Caco-2 (cell line): ENCODE results near the gene ERAS. TPM values are rescaled to one million over a fixed set of nuclear protein-coding genes. Genes with fewer than 3 reads are reported as not detected.
"Not testable (repeated sequence)": the region's sequence is repeated elsewhere in the genome, so short reads cannot be mapped to it uniquely, and the experiment has no call there.

Experiments used
- BruUV-seq: library from RNA; stranded (reverse); fragments of 400-500 nt; replicated peaks from 2 replicates; lab custom pipeline; 2021; lab: Mats Ljungman, UMichigan
- CTCF ChIA-PET: fragments of 300-600 bp; sonication (Branson Sonifier 250); formaldehyde crosslinking; loops from one replicate; lab custom pipeline; 2022; ENCODE audit warnings: antibody characterized with exemption; lab: Charles Lee
- POLR2A ChIA-PET: fragments of 300-600 bp; sonication (Branson Sonifier 250); formaldehyde crosslinking; loops from one replicate; lab custom pipeline; 2022; ENCODE audit warnings: antibody characterized with exemption; lab: Charles Lee
- DNase-seq, 2 experiments: peaks; one replicate each; pipeline versions ENCODE4 v3.0.0 to v3.0.0-alpha.2; 2020 to 2022
- H3K27me3 ChIP-seq: replicated peaks from 2 replicates; pipeline ENCODE4 v1.6.0; 2011; ENCODE audit warnings: low read length; ENCODE audit not compliant: control insufficient read depth, insufficient read depth
- H3K36me3 ChIP-seq: 2 replicates; pipeline ENCODE4 v1.5.1; 2011; ENCODE audit warnings: low read length; ENCODE audit not compliant: control insufficient read depth, insufficient read depth
- H3K4me1 ChIP-seq: fragments of 250-450 bp; sonication (Bioruptor Pico); 2 replicates; pipeline ENCODE4 v1.5.1; 2020; ENCODE audit warnings: mild to moderate bottlenecking
- H3K4me3 ChIP-seq: 2 replicates; pipeline ENCODE4 v1.5.1; 2011; ENCODE audit warnings: low read depth, mild to moderate bottlenecking, control low read depth, low read length
- H3K9me3 ChIP-seq: fragments of 250-450 bp; sonication (Bioruptor Pico); 2 replicates; pipeline ENCODE4 v1.5.1; 2020; ENCODE audit warnings: mild to moderate bottlenecking, moderate library complexity
- H3K27ac Mint-ChIP-seq: one replicate; pipeline ENCODE4 v1.8.0; 2022; ENCODE audit warnings: mixed read lengths; ENCODE audit not compliant: unreplicated experiment
- H3K27me3 Mint-ChIP-seq: one replicate; pipeline ENCODE4 v1.8.0; 2022; ENCODE audit warnings: mixed read lengths; ENCODE audit not compliant: insufficient read depth, unreplicated experiment
- H3K36me3 Mint-ChIP-seq: one replicate; pipeline ENCODE4 v1.8.0; 2022; ENCODE audit warnings: mild to moderate bottlenecking, mixed read lengths; ENCODE audit not compliant: insufficient read depth, unreplicated experiment
- H3K4me1 Mint-ChIP-seq: one replicate; pipeline ENCODE4 v1.8.0; 2022; ENCODE audit warnings: low read depth, mixed read lengths; ENCODE audit not compliant: unreplicated experiment
- H3K4me3 Mint-ChIP-seq: one replicate; pipeline ENCODE4 v1.8.0; 2022; ENCODE audit warnings: mild to moderate bottlenecking, moderate library complexity, mixed read lengths; ENCODE audit not compliant: unreplicated experiment
- H3K9me3 Mint-ChIP-seq: one replicate; pipeline ENCODE4 v1.8.0; 2022; ENCODE audit warnings: mixed read lengths; ENCODE audit not compliant: unreplicated experiment
- intact Hi-C: fragments of 100-400 bp; cut with micrococcal nuclease; formaldehyde crosslinking; loops from one replicate; pipeline ENCODE4 v1.10.0; 2022; ENCODE audit not compliant: unreplicated experiment
- total RNA-seq: library from RNA; stranded (reverse); gene quantifications from 2 replicates; pipeline ENCODE4 v1.2.3, GENCODE V29; 2022
- TF ChIP-seq, protein P1 (sequence below), 2 experiments: fragments of 200-600 bp in 1 of 2; IDR thresholded peaks; 1 replicate in 1 of 2; 2 replicates in 1 of 2; pipeline versions ENCODE4 v1.5.1 to v1.8.0; 2011 to 2022; ENCODE audit warnings: antibody characterized with exemption in 1 of 2, control low read depth in 1 of 2, inconsistent platforms in 1 of 2, low read depth in 1 of 2, low read length in 1 of 2, mild to moderate bottlenecking in 1 of 2, moderate library complexity in 1 of 2; ENCODE audit not compliant: insufficient read depth in 1 of 2, severe bottlenecking in 1 of 2, unreplicated experiment in 1 of 2

ERAS gene
- total RNA-seq, 1 experiment from 2014 or later = not detected

DNA sequence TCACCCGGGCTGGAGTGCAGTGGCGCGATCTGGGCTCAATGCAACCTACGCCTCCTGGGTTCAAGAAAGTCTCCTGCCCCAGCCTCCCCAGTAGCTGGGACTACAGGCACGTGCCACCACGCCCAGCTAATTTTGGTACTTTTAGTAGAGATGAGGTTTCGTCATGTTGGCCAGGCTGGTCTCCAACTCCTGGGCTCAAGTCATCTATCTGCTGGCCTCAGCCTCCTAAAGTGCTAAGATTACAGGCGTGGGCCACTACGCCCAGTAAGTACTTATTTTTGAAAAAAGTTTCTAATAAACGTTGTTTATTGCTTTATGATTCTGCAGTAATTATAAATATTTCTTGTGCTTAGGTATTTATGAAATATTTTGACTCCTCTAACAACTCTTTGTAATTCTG is 13.4 kb downstream of the ERAS start:
- BruUV-seq = no TSS peak
- Histone ChIP-seq H3K9me3 (no peaks in the 10 kb centered on the region), H3K4me1 (no peaks in the 10 kb centered on the region), H3K27me3 (no peaks in the 10 kb centered on the region), H3K4me3 (no peak overlapping the region), H3K36me3 (no peaks in the 10 kb centered on the region)
- H3K4me1 Mint-ChIP-seq = peaks cover 2% of the 10 kb centered on the region
- intact Hi-C loops = no loop called here
- TF ChIP-seq, protein P1, sequence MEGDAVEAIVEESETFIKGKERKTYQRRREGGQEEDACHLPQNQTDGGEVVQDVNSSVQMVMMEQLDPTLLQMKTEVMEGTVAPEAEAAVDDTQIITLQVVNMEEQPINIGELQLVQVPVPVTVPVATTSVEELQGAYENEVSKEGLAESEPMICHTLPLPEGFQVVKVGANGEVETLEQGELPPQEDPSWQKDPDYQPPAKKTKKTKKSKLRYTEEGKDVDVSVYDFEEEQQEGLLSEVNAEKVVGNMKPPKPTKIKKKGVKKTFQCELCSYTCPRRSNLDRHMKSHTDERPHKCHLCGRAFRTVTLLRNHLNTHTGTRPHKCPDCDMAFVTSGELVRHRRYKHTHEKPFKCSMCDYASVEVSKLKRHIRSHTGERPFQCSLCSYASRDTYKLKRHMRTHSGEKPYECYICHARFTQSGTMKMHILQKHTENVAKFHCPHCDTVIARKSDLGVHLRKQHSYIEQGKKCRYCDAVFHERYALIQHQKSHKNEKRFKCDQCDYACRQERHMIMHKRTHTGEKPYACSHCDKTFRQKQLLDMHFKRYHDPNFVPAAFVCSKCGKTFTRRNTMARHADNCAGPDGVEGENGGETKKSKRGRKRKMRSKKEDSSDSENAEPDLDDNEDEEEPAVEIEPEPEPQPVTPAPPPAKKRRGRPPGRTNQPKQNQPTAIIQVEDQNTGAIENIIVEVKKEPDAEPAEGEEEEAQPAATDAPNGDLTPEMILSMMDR (IDR thresholded peaks at IDR 0.05; ENCODE audit: insufficient read depth in 1 of 2, low read depth in 1 of 2, low read length in 1 of 2, severe bottlenecking in 1 of 2, unreplicated experiment in 1 of 2) = no peak
- ChIA-PET CTCF (no interaction called here), POLR2A (no interaction called here)
- no peak for DNase-seq
- H3K9me3 Mint-ChIP-seq = no peaks in the 10 kb centered on the region
- no peak overlapping the region for H3K27ac Mint-ChIP-seq
- peaks cover 15% of the 10 kb centered on the region for H3K36me3 Mint-ChIP-seq
- H3K4me3 Mint-ChIP-seq = no peak overlapping the region
- H3K27me3 Mint-ChIP-seq = no peaks in the 10 kb centered on the region

DNA sequence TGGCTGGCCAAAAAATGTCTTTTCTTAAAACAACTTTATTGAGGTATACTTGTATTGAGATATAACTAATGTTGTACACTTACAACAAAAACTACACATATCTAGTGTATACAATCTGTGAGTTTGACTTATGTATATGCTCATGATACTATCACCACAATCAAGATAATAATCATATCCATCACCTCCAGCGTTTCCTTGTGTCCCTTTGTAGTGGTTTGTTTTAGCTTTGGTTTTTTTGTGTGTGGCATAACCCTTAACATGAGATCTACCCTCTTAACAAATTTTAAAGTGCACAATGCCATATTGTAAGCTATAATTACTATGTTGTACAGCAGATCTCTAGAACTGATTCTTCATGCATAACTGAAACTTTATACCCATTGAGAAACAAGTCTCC is 22.5 kb downstream of the ERAS start:
- POLR2A ChIA-PET = no interaction called here
- no TSS peak for BruUV-seq
- no peaks in the 10 kb centered on the region for H3K9me3 ChIP-seq
- no peaks in the 10 kb centered on the region for H3K9me3 Mint-ChIP-seq
- intact Hi-C loops = no loop called here
- no peak overlapping the region for H3K4me3 ChIP-seq
- no peaks in the 10 kb centered on the region for H3K36me3 Mint-ChIP-seq
- no peak for DNase-seq
- CTCF ChIA-PET = no interaction called here
- TF ChIP-seq, protein P1 (IDR thresholded peaks at IDR 0.05; ENCODE audit: insufficient read depth in 1 of 2, low read depth in 1 of 2, low read length in 1 of 2, severe bottlenecking in 1 of 2, unreplicated experiment in 1 of 2) = no peak
- peaks cover 7% of the 10 kb centered on the region for H3K4me1 Mint-ChIP-seq
- no peak overlapping the region for H3K27ac Mint-ChIP-seq
- H3K4me3 Mint-ChIP-seq = no peak overlapping the region
- no peaks in the 10 kb centered on the region for H3K27me3 Mint-ChIP-seq
- H3K36me3 ChIP-seq = no peaks in the 10 kb centered on the region
- no peaks in the 10 kb centered on the region for H3K27me3 ChIP-seq
- H3K4me1 ChIP-seq = no peaks in the 10 kb centered on the region; the same call in 1 of the 2 replicates

DNA sequence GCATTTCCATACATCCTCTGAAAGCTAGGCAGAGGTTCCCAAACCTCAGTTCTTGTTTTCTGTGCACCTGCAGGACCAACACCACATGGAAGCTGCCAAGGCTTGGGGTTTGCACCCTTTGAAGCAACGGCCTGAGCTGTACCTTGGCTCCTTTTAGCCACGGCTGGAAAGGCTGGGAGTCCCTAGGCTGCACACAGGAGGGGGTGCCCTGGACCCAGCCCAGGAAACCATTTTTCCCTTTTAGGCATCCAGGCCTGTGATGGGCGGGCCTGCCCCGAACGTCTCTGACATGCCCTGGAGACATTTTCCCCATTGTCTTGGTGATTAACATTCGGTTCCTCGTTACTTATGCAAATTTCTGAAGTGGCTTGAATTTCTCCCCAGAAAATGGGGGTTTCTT is 26.5 kb downstream of the ERAS start:
- DNase-seq = no peak

DNA sequence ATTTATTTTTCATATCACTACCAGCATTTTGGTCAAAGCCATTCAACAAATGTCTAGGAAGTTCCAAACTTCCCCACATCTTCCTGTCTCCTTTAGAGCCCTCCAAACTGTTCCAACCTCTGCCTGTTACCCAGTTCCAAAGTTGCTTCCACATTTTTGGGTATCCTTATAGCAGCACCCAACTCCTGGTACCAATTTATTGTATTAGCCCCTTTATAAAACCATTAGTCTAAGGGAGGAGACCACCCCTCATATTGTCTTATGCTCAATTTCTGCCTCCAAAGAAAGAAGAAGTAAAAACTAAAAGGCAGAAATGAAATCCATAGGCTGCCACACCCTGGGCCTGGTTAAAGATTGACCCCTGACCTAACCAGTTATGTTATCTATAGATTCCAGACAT is 27.2 kb downstream of the ERAS start:
- peaks cover 21% of the 10 kb centered on the region for H3K4me1 Mint-ChIP-seq
- H3K9me3 ChIP-seq, H3K36me3 Mint-ChIP-seq, CTCF ChIA-PET, H3K4me3 ChIP-seq, BruUV-seq, H3K27me3 ChIP-seq, DNase-seq, H3K36me3 ChIP-seq, H3K27me3 Mint-ChIP-seq, intact Hi-C loops, H3K9me3 Mint-ChIP-seq, POLR2A ChIA-PET, H3K4me3 Mint-ChIP-seq, H3K4me1 ChIP-seq: not testable (repeated sequence)
- peak overlapping the region; percentile 17 for H3K27ac Mint-ChIP-seq

More for the DNA sequence above, 26.5 kb downstream of the ERAS start:
- CTCF ChIA-PET = no interaction called here
- POLR2A ChIA-PET = no interaction called here
- Mint-ChIP-seq H3K4me1 (peaks cover 21% of the 10 kb centered on the region), H3K9me3 (no peaks in the 10 kb centered on the region), H3K27me3 (no peaks in the 10 kb centered on the region), H3K36me3 (no peaks in the 10 kb centered on the region), H3K4me3 (no peak overlapping the region), H3K27ac (no peak overlapping the region)
- no peak overlapping the region for H3K4me3 ChIP-seq
- no peaks in the 10 kb centered on the region for H3K36me3 ChIP-seq
- no TSS peak for BruUV-seq
- H3K4me1 ChIP-seq = no peaks in the 10 kb centered on the region; the same call in 1 of the 2 replicates
- no peaks in the 10 kb centered on the region for H3K27me3 ChIP-seq
- H3K9me3 ChIP-seq = no peaks in the 10 kb centered on the region
- TF ChIP-seq, protein P1 (IDR thresholded peaks at IDR 0.05; ENCODE audit: insufficient read depth in 1 of 2, low read depth in 1 of 2, low read length in 1 of 2, severe bottlenecking in 1 of 2, unreplicated experiment in 1 of 2) = no peak
- intact Hi-C loops = no loop called here

DNA sequence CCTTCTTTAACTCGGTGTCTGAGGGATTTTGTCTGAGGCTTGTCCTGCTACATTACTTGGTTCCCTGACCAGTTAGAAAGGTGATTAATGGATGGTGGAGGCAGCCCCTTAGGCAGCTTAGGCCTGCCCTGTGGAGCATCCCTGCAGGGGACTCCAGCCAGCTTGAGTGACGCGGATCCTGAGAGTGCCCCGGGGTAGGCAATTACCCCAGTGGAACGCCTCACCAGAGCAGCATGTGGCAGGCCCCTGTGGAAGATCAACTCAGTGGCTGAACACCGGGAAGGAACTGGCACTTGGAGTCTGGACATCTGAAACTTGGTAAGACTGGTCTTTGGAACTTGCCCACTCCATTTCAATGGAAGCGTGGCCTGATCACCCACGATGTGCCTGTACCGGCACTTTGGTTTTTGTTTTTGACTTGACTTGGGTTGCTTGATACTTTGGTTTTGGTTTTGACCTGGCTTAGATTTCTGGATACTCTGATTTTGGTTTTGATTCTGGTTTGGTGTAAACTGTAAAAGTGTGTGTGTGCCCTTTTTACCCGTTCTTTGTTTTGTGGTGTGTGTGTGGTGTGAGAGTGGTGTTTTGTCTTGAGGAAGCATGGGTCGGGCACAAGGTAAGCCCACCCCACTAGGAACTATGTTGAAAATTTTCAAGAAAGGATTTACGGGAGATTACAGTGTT is 27.9 kb downstream of the ERAS start:
- POLR2A ChIA-PET, H3K9me3 Mint-ChIP-seq, H3K36me3 Mint-ChIP-seq, H3K9me3 ChIP-seq, DNase-seq, H3K27me3 ChIP-seq, H3K4me1 ChIP-seq, H3K4me3 ChIP-seq, BruUV-seq, H3K36me3 ChIP-seq, H3K27me3 Mint-ChIP-seq: not testable (repeated sequence)
- peaks cover 21% of the 10 kb centered on the region for H3K4me1 Mint-ChIP-seq
- intact Hi-C loops = loop anchor here (2.0 kb wide), 1 partner anchor 59 kb away; no protein-coding TSS in a partner anchor
- H3K4me3 Mint-ChIP-seq = peak overlapping the region; percentile 61
- CTCF ChIA-PET = interaction anchor here (0.6 kb wide), 1 partner anchor 57 kb away, joined by 3 read pairs; the partner anchor contains the start of gene SLC35A2
- H3K27ac Mint-ChIP-seq = peak overlapping the region; percentile 17
